Mesodermal cell (in vitro differentiated cells): ENCODE data around the gene FYTTD1. TPM values are rescaled to one million over a fixed set of nuclear protein-coding genes. Genes with fewer than 3 reads are reported as not detected.
"Not testable (repeated sequence)": the region's sequence is repeated elsewhere in the genome, so short reads cannot be mapped to it uniquely, and the experiment has no call there.

Source experiments
- H3K27ac ChIP-seq: 2 replicates; pipeline ENCODE4 v1.7.0; 2013; ENCODE audit warnings: mild to moderate bottlenecking, low read depth, low read length, moderate library complexity; ENCODE audit not compliant: severe bottlenecking
- H3K36me3 ChIP-seq: 2 replicates; pipeline ENCODE4 v1.7.1; 2013; ENCODE audit warnings: mild to moderate bottlenecking, low read length, moderate library complexity; ENCODE audit not compliant: control insufficient read depth, insufficient read depth
- H3K4me1 ChIP-seq: one replicate; pipeline ENCODE4 v1.7.1; 2013; ENCODE audit warnings: mild to moderate bottlenecking, low read length; ENCODE audit not compliant: insufficient read depth, control insufficient read depth, poor library complexity, severe bottlenecking
- H3K4me3 ChIP-seq: 2 replicates; pipeline ENCODE4 v1.7.0; 2013; ENCODE audit warnings: low read length, control low read depth, mild to moderate bottlenecking; ENCODE audit not compliant: insufficient read depth, poor library complexity, severe bottlenecking; ENCODE audit errors: extremely low read depth
- H3K9me3 ChIP-seq: 2 replicates; pipeline ENCODE4 v1.7.1; 2013; ENCODE audit warnings: mild to moderate bottlenecking, low read length, moderate library complexity; ENCODE audit not compliant: control insufficient read depth
- WGBS, 2 experiments: methylation state at CpG; one replicate each; pipeline ENCODE4 v1.1.5; 2013; ENCODE audit warnings: missing lambda C conversion rate in 2 of 2; ENCODE audit not compliant: insufficient coverage in 2 of 2; 5-methylcytosine and 5-hydroxymethylcytosine counted together
- polyA plus RNA-seq, 2 experiments: library from polyadenylated mRNA; stranded (reverse); fragments of 50-300 nt; gene quantifications; one replicate each; pipeline ENCODE4 v1.2.3, GENCODE V29; 2013

The FYTTD1 gene
- 61.0 TPM for polyA plus RNA-seq (2013, experiment 1 of 2)
- polyA plus RNA-seq (2013, experiment 2 of 2) = 58.3 TPM

GRCh38 chr3:197749601-197750395 lies at the start of gene FYTTD1:
Gene FYTTD1, plus strand, starts transcription at chr3:197749883. Its CDS starts 89 bp downstream, at chr3:197749972.
- Histone ChIP-seq H3K4me1 (peaks cover 15% of the 10 kb centered on the region), H3K36me3 (no peaks in the 10 kb centered on the region), H3K9me3 (no peaks in the 10 kb centered on the region), H3K27ac (peak within 1 kb of the TSS; percentile 86), H3K4me3 (peak within 1 kb of the TSS; percentile 92)
- 0% methylated on average over 54 to 88 of the region's 104 CpGs for WGBS, 2 experiments

- Histone ChIP-seq H3K36me3 (peaks cover 81% of the 10 kb centered on the region), H3K4me3 (no peak overlapping the region), H3K9me3 (peaks cover 3% of the 10 kb centered on the region), H3K4me1 (no peaks in the 10 kb centered on the region), H3K27ac (no peak overlapping the region)
- WGBS, 2 experiments = 90 to 93% methylated on average over 3 to 6 of the region's 9 CpGs
These were observed 49.6 kb upstream of the FYTTD1 start for GRCh38 chr3:197700095-197700494.

GRCh38 chr3:197701841-197702240 lies 47.8 kb upstream of the FYTTD1 start:
- no peak overlapping the region for H3K27ac ChIP-seq
- H3K4me3 ChIP-seq = no peak overlapping the region
- WGBS, 2 experiments = 100% methylated on average over 3 to 4 of the region's 4 CpGs
- H3K4me1 ChIP-seq = no peaks in the 10 kb centered on the region
- H3K36me3 ChIP-seq = peaks cover 69% of the 10 kb centered on the region
- peaks cover 3% of the 10 kb centered on the region for H3K9me3 ChIP-seq

- H3K4me1 ChIP-seq = no peaks in the 10 kb centered on the region
- WGBS, 2 experiments = 94 to 97% methylated on average over 7 of the region's 7 CpGs
- no peaks in the 10 kb centered on the region for H3K9me3 ChIP-seq
- H3K36me3 ChIP-seq = peaks cover 36% of the 10 kb centered on the region
- no peak overlapping the region for H3K27ac ChIP-seq
- H3K4me3 ChIP-seq = no peak overlapping the region
These were observed 43.0 kb upstream of the FYTTD1 start for GRCh38 chr3:197706658-197707057.

- 100% methylated on average over 4 of the region's 9 CpGs; no CpG with 5 or more reads in 1 of the 2 experiments for WGBS, 2 experiments
- no peak overlapping the region for H3K27ac ChIP-seq
- peaks cover 14% of the 10 kb centered on the region for H3K4me1 ChIP-seq
- no peak overlapping the region for H3K4me3 ChIP-seq
- no peaks in the 10 kb centered on the region for H3K9me3 ChIP-seq
- peaks cover 16% of the 10 kb centered on the region for H3K36me3 ChIP-seq
These were observed 40.5 kb upstream of the FYTTD1 start for GRCh38 chr3:197709135-197709534.

GRCh38 chr3:197710965-197711364 lies 38.7 kb upstream of the FYTTD1 start:
- H3K4me3 ChIP-seq, H3K36me3 ChIP-seq, H3K27ac ChIP-seq, H3K9me3 ChIP-seq: not testable (repeated sequence)
- WGBS, 2 experiments = no CpG with 5 or more reads among the region's 5 CpGs
- peaks cover 14% of the 10 kb centered on the region for H3K4me1 ChIP-seq

GRCh38 chr3:197711973-197712707 lies 37.5 kb upstream of the FYTTD1 start:
- H3K36me3 ChIP-seq = peaks cover 12% of the 10 kb centered on the region
- H3K4me1 ChIP-seq = peaks cover 14% of the 10 kb centered on the region
- 0 to 10% methylated on average over 4 to 6 of the region's 9 CpGs for WGBS, 2 experiments
- H3K9me3 ChIP-seq = no peaks in the 10 kb centered on the region
- H3K4me3 ChIP-seq = peak overlapping the region; percentile 21
- H3K27ac ChIP-seq = peak overlapping the region; percentile 96

- peaks cover 19% of the 10 kb centered on the region for H3K36me3 ChIP-seq
- peak overlapping the region; percentile 96 for H3K27ac ChIP-seq
- no peak overlapping the region for H3K4me3 ChIP-seq
- H3K4me1 ChIP-seq = peaks cover 14% of the 10 kb centered on the region
- peaks cover 8% of the 10 kb centered on the region for H3K9me3 ChIP-seq
- 90% methylated on average over 2 to 4 of the region's 4 CpGs for WGBS, 2 experiments
These were observed 36.2 kb upstream of the FYTTD1 start for GRCh38 chr3:197713477-197713822.

GRCh38 chr3:197714251-197714650 lies 35.4 kb upstream of the FYTTD1 start:
- peaks cover 19% of the 10 kb centered on the region for H3K36me3 ChIP-seq
- WGBS, 2 experiments = 90 to 100% methylated on average over 1 to 2 of the region's 4 CpGs
- peaks cover 14% of the 10 kb centered on the region for H3K4me1 ChIP-seq
- no peak overlapping the region for H3K27ac ChIP-seq
- H3K9me3 ChIP-seq = peaks cover 8% of the 10 kb centered on the region
- no peak overlapping the region for H3K4me3 ChIP-seq

GRCh38 chr3:197718891-197719290 lies 30.8 kb upstream of the FYTTD1 start:
- Histone ChIP-seq H3K36me3 (peaks cover 14% of the 10 kb centered on the region), H3K9me3 (peaks cover 18% of the 10 kb centered on the region), H3K4me1 (no peaks in the 10 kb centered on the region), H3K4me3 (no peak overlapping the region), H3K27ac (no peak overlapping the region)
- WGBS, 2 experiments = 92 to 98% methylated on average over 7 of the region's 8 CpGs

GRCh38 chr3:197720694-197721093 lies 29.0 kb upstream of the FYTTD1 start:
- Histone ChIP-seq H3K4me1 (no peaks in the 10 kb centered on the region), H3K27ac (no peak overlapping the region), H3K4me3 (no peak overlapping the region), H3K36me3 (peaks cover 14% of the 10 kb centered on the region), H3K9me3 (peaks cover 18% of the 10 kb centered on the region)
- 95 to 97% methylated on average over 3 to 4 of the region's 10 CpGs for WGBS, 2 experiments
